K562 (cell line): ENCODE data around the gene AACS. TPM values are rescaled to one million over a fixed set of nuclear protein-coding genes. Genes with fewer than 3 reads are reported as not detected.

Experiments used
- ATAC-seq: fragments of 200-7000 bp; cut with Tn5 transposase; 3 replicates; pipeline ENCODE4 v1.9.1; 2020; ENCODE audit warnings: moderate library complexity
- BruUV-seq: library from RNA; stranded (reverse); fragments of 400-500 nt; replicated peaks from 2 replicates; lab custom pipeline; 2021; lab: Mats Ljungman, UMichigan
- CTCF ChIA-PET: fragments of 300-600 bp; formaldehyde crosslinking; extraction: SDS; loops from one replicate; lab custom pipeline; 2021; ENCODE audit warnings: low intra/inter-chr PET ratio; lab: Yijun Ruan, JAX
- POLR2A ChIA-PET: fragments of 300-600, 350-650 bp; sonication (Branson Sonifier 250); formaldehyde crosslinking; extraction: SDS; loops from one replicate; lab custom pipeline; 2021; ENCODE audit warnings: antibody characterized with exemption, inconsistent platforms; lab: Yijun Ruan, JAX
- DNase-seq, 4 experiments: peaks; one replicate each; pipeline versions ENCODE4 v3.0.0 to v3.0.0-alpha.2; 2011 to 2018; ENCODE audit warnings: low spot score in 3 of 4, mixed read lengths in 3 of 4; ENCODE audit errors: extremely low read depth in 1 of 4
- FAIRE-seq: peaks from 2 replicates; lab custom pipeline; 2011; peaks lifted over from hg19 to GRCh38; lab: Jason Lieb, UNC
- H2AFZ ChIP-seq: 2 replicates; pipeline ENCODE4 v1.6.0; 2011; ENCODE audit warnings: low read depth, low read length, control low read depth, inconsistent platforms
- H3K27ac ChIP-seq: fragments of 200-600 bp; 3 replicates; pipeline ENCODE4 v1.8.0; 2011; ENCODE audit warnings: low read depth, mild to moderate bottlenecking, control low read depth, inconsistent platforms, low read length, moderate library complexity, mixed read lengths; ENCODE audit errors: extremely low read depth
- H3K27me3 ChIP-seq, 2 experiments: fragments of 300-600 bp in 1 of 2; 2 replicates in 1 of 2; 3 replicates in 1 of 2; pipeline versions ENCODE4 v1.6.0 to v1.8.0; 2011; ENCODE audit warnings: inconsistent platforms in 2 of 2, low read length in 2 of 2, mild to moderate bottlenecking in 1 of 2, mixed read lengths in 1 of 2, moderate library complexity in 1 of 2; ENCODE audit not compliant: control insufficient read depth in 2 of 2, insufficient read depth in 2 of 2
- H3K36me3 ChIP-seq: fragments of 300-600 bp; 3 replicates; pipeline ENCODE4 v1.8.0; 2011; ENCODE audit warnings: mild to moderate bottlenecking, low read length, inconsistent platforms; ENCODE audit not compliant: control insufficient read depth, insufficient read depth
- H3K4me1 ChIP-seq, 2 experiments: fragments of 200-600 bp in 1 of 2; replicated peaks in 1 of 2; 2 replicates in 1 of 2; 3 replicates in 1 of 2; pipeline versions ENCODE4 v1.5.1 to v1.8.0; 2011; ENCODE audit warnings: inconsistent platforms in 2 of 2, low read length in 2 of 2, mild to moderate bottlenecking in 1 of 2, mixed read lengths in 1 of 2, moderate library complexity in 1 of 2; ENCODE audit not compliant: control insufficient read depth in 2 of 2, insufficient read depth in 2 of 2
- H3K4me2 ChIP-seq: 2 replicates; pipeline ENCODE4 v1.6.1; 2011; ENCODE audit warnings: low read length, control low read depth, inconsistent platforms, mixed read lengths; ENCODE audit not compliant: insufficient read depth
- H3K4me3 ChIP-seq: fragments of 200-600 bp; sonication (generic), shearing (Covaris generic); 2 replicates; pipeline ENCODE4 v1.5.1; 2016; ENCODE audit warnings: control low read depth, inconsistent platforms
- H3K79me2 ChIP-seq: fragments of 200-600 bp; 3 replicates; pipeline ENCODE4 v1.8.0; 2011; ENCODE audit warnings: low read length, inconsistent platforms; ENCODE audit not compliant: control insufficient read depth, insufficient read depth
- H3K9ac ChIP-seq, 2 experiments: 2 replicates each; pipeline versions ENCODE4 v1.6.0 to v1.6.1; 2011; ENCODE audit warnings: low read depth in 2 of 2, low read length in 2 of 2, control low read depth in 1 of 2, inconsistent platforms in 1 of 2, mild to moderate bottlenecking in 1 of 2, mixed read lengths in 1 of 2; ENCODE audit not compliant: insufficient read depth in 1 of 2
- H3K9me1 ChIP-seq: one replicate; pipeline ENCODE4 v1.6.0; 2011; ENCODE audit warnings: inconsistent platforms, mild to moderate bottlenecking, low read length, moderate library complexity; ENCODE audit not compliant: control insufficient read depth, insufficient read depth
- H3K9me3 ChIP-seq: replicated peaks from 2 replicates; pipeline ENCODE4 v1.5.1; 2011; ENCODE audit warnings: low read depth, low read length, inconsistent platforms; ENCODE audit not compliant: control insufficient read depth, insufficient read depth
- H4K20me1 ChIP-seq: replicated peaks from 2 replicates; pipeline ENCODE4 v1.6.1; 2011; ENCODE audit warnings: low read length, inconsistent platforms, mixed read lengths; ENCODE audit not compliant: control insufficient read depth, insufficient read depth
- DNMT1 ChIP-seq: fragments of 450-650 bp; IDR thresholded peaks from 2 replicates; pipeline ENCODE4 v1.6.1; 2016; ENCODE audit warnings: antibody characterized with exemption, mild to moderate bottlenecking
- HDAC1 ChIP-seq, 2 experiments: fragments of 450-650 bp; IDR thresholded peaks; 2 replicates each; pipeline ENCODE4 v1.6.1; 2016 to 2017; ENCODE audit warnings: inconsistent platforms in 1 of 2, mild to moderate bottlenecking in 1 of 2, moderate library complexity in 1 of 2
- MEIS2 ChIP-seq: fragments of 450-650 bp; IDR thresholded peaks from 2 replicates; pipeline ENCODE4 v1.6.1; 2014; ENCODE audit warnings: mild to moderate bottlenecking; ENCODE audit not compliant: partially characterized antibody
- SETDB1 ChIP-seq: IDR thresholded peaks from one replicate; pipeline ENCODE4 v1.6.1; 2012; ENCODE audit warnings: low read length, control low read depth, inconsistent platforms
- ZBTB1 ChIP-seq: sonication (generic); formaldehyde crosslinking; IDR thresholded peaks from 2 replicates; pipeline ENCODE4 v1.8.1; 2023; ENCODE audit warnings: missing genetic modification reagents, low read depth, mild to moderate bottlenecking, borderline replicate concordance
- ZFX ChIP-seq: sonication (generic); formaldehyde crosslinking; IDR thresholded peaks from 2 replicates; pipeline ENCODE4 v1.8.0; 2022; ENCODE audit warnings: mild to moderate bottlenecking, missing genetic modification reagents, moderate library complexity
- ZNF121 ChIP-seq: sonication (generic); formaldehyde crosslinking; conservative IDR thresholded peaks from 2 replicates; pipeline ENCODE4 v1.8.0; 2022; ENCODE audit warnings: missing genetic modification reagents
- ZNF133 ChIP-seq: fragments of 250-450 bp; sonication (Bioruptor Pico); IDR thresholded peaks from 2 replicates; pipeline ENCODE4 v1.4.0; 2020; ENCODE audit warnings: mild to moderate bottlenecking
- ZNF140 ChIP-seq: fragments of 250-450 bp; sonication (Bioruptor Pico); IDR thresholded peaks from 2 replicates; pipeline ENCODE4 v1.8.0; 2021; ENCODE audit warnings: moderate library complexity, mild to moderate bottlenecking, inconsistent platforms
- ZNF212 ChIP-seq: fragments of 450-650 bp; formaldehyde crosslinking; IDR thresholded peaks from 2 replicates; pipeline ENCODE4 v1.4.0; 2020; ENCODE audit warnings: mild to moderate bottlenecking
- ZNF3 ChIP-seq: fragments of 250-450 bp; sonication (Bioruptor Pico); IDR thresholded peaks from 2 replicates; pipeline ENCODE4 v1.5.0; 2021; ENCODE audit warnings: mild to moderate bottlenecking, moderate library complexity
- ZNF79 ChIP-seq: fragments of 250-450 bp; sonication (Bioruptor Pico); IDR thresholded peaks from 2 replicates; pipeline ENCODE4 v1.4.0; 2020; ENCODE audit warnings: low read depth, mild to moderate bottlenecking, moderate library complexity
- WGBS: fragments of 100-300 bp; shearing (Covaris generic); methylation state at CpG from one replicate; pipeline ENCODE4 v1.1.6; 2016; ENCODE audit warnings: low coverage, mixed read lengths; ENCODE audit not compliant: insufficient coverage; ENCODE audit errors: missing lambda C conversion rate; 5-methylcytosine and 5-hydroxymethylcytosine counted together
- in situ Hi-C: fragments of 300-500 bp; cut with MboI; formaldehyde crosslinking; loops from 4 replicates; pipeline ENCODE4 v1.15.0; 2018; ENCODE audit warnings: inconsistent platforms, mixed read lengths
- intact Hi-C: fragments of 100-400 bp; cut with micrococcal nuclease; formaldehyde crosslinking; loops from 2 replicates; pipeline ENCODE4 v1.14.2; 2022
- polyA plus RNA-seq, 8 experiments: library from polyadenylated mRNA; depleted of rRNA in 4 of 8; stranded (reverse) in 5 of 8; unstranded in 3 of 8; fragments of >200 nt; fragmentation: Nextera tagmentation in 2 of 8; fragmentation: Illumina TruSeq in 1 of 8; extraction: Ambion mirVana in 2 of 8; extraction: Trizol in 1 of 8; gene quantifications; 2 replicates each; pipeline versions ENCODE4 v1.2.1 to v1.2.3, GENCODE V29; 2011 to 2014; ENCODE audit warnings: inconsistent platforms in 1 of 8, missing spikeins in 1 of 8
- total RNA-seq, 7 experiments: library from RNA; depleted of rRNA in 6 of 7; stranded (reverse); fragments of >200 nt in 6 of 7; fragmentation: Illumina TruSeq in 2 of 7; extraction: Trizol in 2 of 7; gene quantifications; 2 replicates each; pipeline versions ENCODE4 v1.2.1 to v1.2.3, GENCODE V29; 2011 to 2021; ENCODE audit warnings: low replicate concordance in 1 of 7
- TF ChIP-seq, protein P1 (sequence below): fragments of 450-650 bp; conservative IDR thresholded peaks from 2 replicates; pipeline ENCODE4 v1.6.1; 2016; ENCODE audit warnings: missing genetic modification characterization, low read depth, mild to moderate bottlenecking, control low read depth, missing compliant biosample characterization
- TF ChIP-seq, protein P2 (sequence below): fragments of 450-650 bp; IDR thresholded peaks from 2 replicates; pipeline ENCODE4 v1.6.1; 2018; ENCODE audit not compliant: partially characterized antibody
- TF ChIP-seq, protein P3 (sequence below): fragments of 450-650 bp; IDR thresholded peaks from one replicate; pipeline ENCODE4 v1.6.1; 2018; ENCODE audit warnings: mild to moderate bottlenecking, moderate library complexity; ENCODE audit not compliant: partially characterized antibody

The AACS gene
- total and polyA plus RNA-seq, 9 of the 15 experiments (the other 6 are each of a cell fraction or from before 2014, with no cell fraction given), result 2.4 to 13.0 (median 6.0) TPM

DNA sequence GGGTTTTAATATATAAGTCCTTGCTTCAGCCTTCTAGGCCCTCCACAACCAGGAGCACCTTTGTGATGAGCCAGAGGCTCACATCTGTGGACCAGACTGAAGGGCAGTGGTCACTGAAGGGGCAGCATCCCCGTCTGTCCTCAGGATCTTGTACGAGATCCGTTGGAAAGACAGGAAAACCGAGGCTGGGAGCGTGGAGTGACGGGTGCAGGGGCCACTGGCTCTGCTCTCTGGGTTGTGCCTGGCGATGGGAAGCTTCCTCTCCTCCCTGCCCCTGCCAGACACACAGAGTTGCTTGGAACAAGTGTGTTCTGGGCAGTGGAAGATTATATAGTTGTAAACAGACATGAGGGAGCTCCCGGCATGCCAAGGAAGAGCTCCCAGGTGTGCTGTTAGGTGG is 48.0 kb downstream of the AACS start (continued):
- TF ChIP-seq, protein P1, sequence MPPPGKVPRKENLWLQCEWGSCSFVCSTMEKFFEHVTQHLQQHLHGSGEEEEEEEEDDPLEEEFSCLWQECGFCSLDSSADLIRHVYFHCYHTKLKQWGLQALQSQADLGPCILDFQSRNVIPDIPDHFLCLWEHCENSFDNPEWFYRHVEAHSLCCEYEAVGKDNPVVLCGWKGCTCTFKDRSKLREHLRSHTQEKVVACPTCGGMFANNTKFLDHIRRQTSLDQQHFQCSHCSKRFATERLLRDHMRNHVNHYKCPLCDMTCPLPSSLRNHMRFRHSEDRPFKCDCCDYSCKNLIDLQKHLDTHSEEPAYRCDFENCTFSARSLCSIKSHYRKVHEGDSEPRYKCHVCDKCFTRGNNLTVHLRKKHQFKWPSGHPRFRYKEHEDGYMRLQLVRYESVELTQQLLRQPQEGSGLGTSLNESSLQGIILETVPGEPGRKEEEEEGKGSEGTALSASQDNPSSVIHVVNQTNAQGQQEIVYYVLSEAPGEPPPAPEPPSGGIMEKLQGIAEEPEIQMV, result no peak
- TF ChIP-seq DNMT1 (no peak), ZFX (no peak), ZNF140 (CRISPR knock-in tag) (no peak), ZBTB1 (CRISPR knock-in tag) (no peak), ZNF79 (CRISPR knock-in tag) (no peak), ZNF121 (no peak)

DNA sequence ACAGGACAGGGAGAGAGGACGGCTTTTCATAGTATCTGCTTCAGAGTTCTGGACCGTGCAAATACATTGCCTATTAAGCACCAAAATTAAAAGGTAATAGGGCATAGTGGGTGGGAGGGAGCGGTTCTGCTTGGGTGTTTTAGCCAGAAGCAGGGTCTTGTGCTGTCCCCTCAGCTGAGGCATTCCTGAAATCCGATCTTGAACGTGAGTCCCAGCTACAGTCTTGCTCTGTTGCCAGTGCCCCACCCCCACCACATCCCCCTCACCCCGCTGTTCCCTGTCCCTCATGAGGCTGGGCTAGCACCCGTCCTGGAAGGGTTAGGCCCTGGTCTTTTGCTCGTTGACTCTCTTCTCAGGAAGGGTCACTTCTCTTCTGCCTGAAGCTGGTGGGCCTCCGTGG is 48.6 kb downstream of the AACS start:
- H3K4me2 ChIP-seq, result no peak overlapping the region
- FAIRE-seq, result no peak
- DNase-seq, result no peak
- no peaks in the 10 kb centered on the region for H3K79me2 ChIP-seq
- no TSS peak for BruUV-seq
- H3K4me3 ChIP-seq, result no peak overlapping the region
- CTCF ChIA-PET, result no interaction called here
- H3K27ac ChIP-seq, result no peak overlapping the region
- no peaks in the 10 kb centered on the region for H4K20me1 ChIP-seq
- TF ChIP-seq, protein P2, sequence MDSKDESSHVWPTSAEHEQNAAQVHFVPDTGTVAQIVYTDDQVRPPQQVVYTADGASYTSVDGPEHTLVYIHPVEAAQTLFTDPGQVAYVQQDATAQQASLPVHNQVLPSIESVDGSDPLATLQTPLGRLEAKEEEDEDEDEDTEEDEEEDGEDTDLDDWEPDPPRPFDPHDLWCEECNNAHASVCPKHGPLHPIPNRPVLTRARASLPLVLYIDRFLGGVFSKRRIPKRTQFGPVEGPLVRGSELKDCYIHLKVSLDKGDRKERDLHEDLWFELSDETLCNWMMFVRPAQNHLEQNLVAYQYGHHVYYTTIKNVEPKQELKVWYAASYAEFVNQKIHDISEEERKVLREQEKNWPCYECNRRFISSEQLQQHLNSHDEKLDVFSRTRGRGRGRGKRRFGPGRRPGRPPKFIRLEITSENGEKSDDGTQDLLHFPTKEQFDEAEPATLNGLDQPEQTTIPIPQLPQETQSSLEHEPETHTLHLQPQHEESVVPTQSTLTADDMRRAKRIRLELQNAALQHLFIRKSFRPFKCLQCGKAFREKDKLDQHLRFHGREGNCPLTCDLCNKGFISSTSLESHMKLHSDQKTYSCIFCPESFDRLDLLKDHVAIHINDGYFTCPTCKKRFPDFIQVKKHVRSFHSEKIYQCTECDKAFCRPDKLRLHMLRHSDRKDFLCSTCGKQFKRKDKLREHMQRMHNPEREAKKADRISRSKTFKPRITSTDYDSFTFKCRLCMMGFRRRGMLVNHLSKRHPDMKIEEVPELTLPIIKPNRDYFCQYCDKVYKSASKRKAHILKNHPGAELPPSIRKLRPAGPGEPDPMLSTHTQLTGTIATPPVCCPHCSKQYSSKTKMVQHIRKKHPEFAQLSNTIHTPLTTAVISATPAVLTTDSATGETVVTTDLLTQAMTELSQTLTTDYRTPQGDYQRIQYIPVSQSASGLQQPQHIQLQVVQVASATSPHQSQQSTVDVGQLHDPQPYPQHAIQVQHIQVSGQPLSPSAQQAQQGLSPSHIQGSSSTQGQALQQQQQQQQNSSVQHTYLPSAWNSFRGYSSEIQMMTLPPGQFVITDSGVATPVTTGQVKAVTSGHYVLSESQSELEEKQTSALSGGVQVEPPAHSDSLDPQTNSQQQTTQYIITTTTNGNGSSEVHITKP, result no peak
- TF ChIP-seq ZNF133 (CRISPR knock-in tag), result no peak
- no peak for TF ChIP-seq HDAC1 (IDR thresholded peaks at IDR 0.05)
- no peak for TF ChIP-seq SETDB1
- no peak for TF ChIP-seq ZNF212 (CRISPR knock-in tag)
- no peak for TF ChIP-seq MEIS2
- no peak for TF ChIP-seq ZNF3 (CRISPR knock-in tag)
- TF ChIP-seq, protein P3, sequence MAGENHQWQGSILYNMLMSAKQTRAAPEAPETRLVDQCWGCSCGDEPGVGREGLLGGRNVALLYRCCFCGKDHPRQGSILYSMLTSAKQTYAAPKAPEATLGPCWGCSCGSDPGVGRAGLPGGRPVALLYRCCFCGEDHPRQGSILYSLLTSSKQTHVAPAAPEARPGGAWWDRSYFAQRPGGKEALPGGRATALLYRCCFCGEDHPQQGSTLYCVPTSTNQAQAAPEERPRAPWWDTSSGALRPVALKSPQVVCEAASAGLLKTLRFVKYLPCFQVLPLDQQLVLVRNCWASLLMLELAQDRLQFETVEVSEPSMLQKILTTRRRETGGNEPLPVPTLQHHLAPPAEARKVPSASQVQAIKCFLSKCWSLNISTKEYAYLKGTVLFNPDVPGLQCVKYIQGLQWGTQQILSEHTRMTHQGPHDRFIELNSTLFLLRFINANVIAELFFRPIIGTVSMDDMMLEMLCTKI, result no peak
- TF ChIP-seq, all 486 proteins: peak for 0
- no peaks in the 10 kb centered on the region for H3K27me3 ChIP-seq
- intact Hi-C loops (no loop called here), in situ Hi-C loops (no loop called here)
- no peaks in the 10 kb centered on the region for H3K9me3 ChIP-seq
- H3K36me3 ChIP-seq, result peaks cover 13% of the 10 kb centered on the region; the same call in 2 of the 3 replicates
- POLR2A ChIA-PET, result no interaction called here
- no peaks in the 10 kb centered on the region for H3K9me1 ChIP-seq
- H3K9ac ChIP-seq, result no peak overlapping the region
- ATAC-seq, result no peak
- no peak overlapping the region for H2AFZ ChIP-seq
- H3K4me1 ChIP-seq, result peaks cover 3 to 12% of the 10 kb centered on the region in 2 experiments; a peak in 3 of 5 replicates
- 53% methylated on average over 8 of the region's 9 CpGs for WGBS
